Measurements from ENCODE around the gene EID1.

DNA sequence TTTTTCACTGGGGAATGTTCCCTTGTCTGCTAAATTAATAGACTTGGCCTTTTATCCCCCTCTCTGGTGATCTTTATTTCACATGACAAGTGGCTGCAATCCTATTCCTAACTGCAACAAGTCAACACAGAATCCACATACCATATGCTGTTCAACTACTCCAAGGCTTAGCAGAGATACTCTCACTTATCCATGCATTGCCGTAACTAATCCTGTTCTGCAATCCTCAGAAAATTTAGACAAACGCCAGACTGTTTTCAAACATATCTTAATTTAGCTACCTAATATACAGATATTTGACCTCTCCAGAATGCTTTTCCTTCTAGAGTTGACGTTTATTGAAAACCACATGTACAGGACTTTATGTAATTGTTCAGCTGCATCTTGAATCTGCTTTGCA is 37.9 kb downstream of the EID1 start:
- TF ChIP-seq POLR2A (IDR thresholded peaks at IDR 0.05; ENCODE audit: low read depth) (no peak), POLR2AphosphoS5 (IDR thresholded peaks at IDR 0.05) (no peak), EP300 (IDR thresholded peaks at IDR 0.05) (no peak)
- TF ChIP-seq, protein P1, sequence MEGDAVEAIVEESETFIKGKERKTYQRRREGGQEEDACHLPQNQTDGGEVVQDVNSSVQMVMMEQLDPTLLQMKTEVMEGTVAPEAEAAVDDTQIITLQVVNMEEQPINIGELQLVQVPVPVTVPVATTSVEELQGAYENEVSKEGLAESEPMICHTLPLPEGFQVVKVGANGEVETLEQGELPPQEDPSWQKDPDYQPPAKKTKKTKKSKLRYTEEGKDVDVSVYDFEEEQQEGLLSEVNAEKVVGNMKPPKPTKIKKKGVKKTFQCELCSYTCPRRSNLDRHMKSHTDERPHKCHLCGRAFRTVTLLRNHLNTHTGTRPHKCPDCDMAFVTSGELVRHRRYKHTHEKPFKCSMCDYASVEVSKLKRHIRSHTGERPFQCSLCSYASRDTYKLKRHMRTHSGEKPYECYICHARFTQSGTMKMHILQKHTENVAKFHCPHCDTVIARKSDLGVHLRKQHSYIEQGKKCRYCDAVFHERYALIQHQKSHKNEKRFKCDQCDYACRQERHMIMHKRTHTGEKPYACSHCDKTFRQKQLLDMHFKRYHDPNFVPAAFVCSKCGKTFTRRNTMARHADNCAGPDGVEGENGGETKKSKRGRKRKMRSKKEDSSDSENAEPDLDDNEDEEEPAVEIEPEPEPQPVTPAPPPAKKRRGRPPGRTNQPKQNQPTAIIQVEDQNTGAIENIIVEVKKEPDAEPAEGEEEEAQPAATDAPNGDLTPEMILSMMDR (IDR thresholded peaks at IDR 0.05): no peak

All from esophagus muscularis mucosa (tissue), 4 donors.